Kasumi-1 (cell line): ENCODE data around the gene DNAJB11.

Experiments used
- DNase-seq, 2 experiments: peaks; one replicate each; lab custom pipeline; 2025; lab: John Stamatoyannopoulos, UW

DNAJB11 gene

DNA sequence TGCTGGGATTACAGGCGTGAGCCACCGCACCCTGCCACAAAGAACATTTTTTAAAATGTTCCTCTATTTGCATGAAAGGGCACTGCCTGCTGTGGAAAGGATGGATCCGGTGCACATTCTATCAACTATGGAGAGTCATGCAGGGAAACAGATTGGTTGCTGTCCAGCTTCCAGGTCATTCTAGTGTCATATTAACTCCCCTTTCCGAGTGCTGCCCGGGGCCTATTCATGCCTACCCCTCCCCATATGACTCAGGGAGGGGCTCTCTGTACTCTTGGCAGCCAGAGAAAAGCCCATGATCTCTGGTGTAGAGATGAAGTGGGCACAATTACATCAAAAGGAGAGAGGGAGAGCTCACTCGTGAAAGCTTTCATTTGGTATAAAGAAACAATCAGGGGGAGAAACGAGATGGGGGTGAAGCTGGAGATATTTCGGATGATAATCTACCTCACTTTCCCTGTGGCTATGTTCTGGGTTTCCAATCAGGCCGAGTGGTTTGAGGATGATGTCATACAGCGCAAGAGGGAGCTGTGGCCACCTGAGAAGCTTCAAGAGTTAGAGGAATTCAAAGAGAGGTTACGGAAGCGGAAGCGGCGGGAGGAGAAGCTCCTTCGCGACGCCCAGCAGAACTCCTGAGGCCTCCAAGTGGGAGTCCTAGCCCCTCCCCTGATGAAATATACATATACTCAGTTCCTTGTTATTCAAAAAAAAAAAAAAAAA lies 26.2 kb downstream of the DNAJB11 start:
- no peak for DNase-seq

DNA sequence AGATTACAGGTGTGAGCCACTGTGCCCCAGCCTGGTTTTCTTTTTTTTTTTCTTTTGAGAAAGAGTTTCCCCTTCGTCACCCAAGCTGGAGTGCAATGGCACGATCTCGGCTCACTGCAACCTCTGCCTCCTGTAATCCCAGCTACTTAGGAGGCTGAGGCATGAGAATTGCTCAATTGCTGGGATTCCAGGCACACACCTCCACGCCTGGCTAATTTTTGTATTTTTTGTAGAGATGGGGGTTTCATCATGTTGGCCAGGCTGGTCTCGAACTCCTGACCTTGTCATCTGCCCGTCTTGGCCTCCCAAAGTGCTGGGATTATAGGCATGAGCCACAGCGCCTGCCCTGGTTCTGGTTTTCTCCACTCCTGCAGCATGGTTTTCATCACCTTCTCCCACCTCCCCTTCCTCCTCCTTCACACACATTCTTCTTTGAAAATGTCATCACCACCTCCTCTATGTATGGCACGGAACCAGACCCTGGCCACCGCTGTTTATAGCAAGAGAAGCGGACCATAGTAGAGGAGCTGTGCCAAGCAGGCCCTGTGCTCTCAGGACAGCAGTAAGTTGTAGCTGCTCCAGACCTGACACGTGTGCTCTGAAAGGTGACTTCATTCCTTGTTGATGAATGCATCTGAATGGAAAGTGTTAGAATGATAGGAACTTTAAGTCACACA lies 27.7 kb downstream of the DNAJB11 start:
- no peak for DNase-seq

DNA sequence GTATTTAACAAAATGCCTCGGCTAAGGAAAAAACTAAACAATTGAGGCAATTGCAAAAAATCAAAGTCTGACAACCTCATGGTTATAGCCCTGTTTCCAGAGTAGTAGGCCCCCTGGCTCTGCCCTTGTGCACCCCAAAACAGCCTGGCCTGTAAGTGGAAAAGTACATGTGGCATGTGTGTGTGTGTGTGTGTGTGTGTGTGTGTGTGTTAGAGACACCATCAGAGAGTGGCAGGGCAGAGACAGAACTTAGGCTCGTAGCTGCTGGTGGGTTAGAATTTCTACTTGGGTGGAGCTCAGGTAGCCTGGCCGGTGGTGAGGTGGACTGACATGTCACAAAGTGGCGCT lies 28.2 kb downstream of the DNAJB11 start:
- DNase-seq, result no peak

DNA sequence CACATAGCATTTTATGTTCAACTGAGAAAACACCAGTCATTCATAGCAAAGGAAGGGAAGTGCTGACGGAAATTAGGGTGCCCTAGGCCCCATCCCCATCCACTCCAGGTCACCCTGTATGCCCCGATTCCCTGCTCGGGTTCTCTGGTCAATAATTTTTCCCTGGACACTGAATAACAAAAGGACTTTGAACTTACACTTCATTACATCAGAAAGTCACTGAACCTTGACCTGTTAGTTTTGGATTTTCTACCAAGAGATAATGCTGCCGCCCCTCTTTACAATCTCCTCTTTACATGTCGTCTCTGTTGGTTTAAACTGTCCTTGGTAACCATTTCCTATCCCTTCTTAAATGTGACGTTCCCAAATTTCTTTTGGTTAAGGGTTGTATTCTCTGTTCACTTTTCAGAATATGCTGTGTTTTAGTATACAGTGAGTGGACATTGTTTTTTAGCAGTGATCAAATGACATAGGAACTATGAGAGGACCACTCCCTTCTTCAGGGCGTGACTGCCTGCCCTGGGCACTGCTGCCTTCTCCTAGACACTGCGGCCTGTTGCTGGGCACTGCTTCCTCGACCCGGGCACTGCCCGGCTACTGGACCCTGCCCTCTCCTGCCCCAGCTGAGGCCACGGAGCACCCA lies 28.7 kb downstream of the DNAJB11 start:
- no peak for DNase-seq

DNA sequence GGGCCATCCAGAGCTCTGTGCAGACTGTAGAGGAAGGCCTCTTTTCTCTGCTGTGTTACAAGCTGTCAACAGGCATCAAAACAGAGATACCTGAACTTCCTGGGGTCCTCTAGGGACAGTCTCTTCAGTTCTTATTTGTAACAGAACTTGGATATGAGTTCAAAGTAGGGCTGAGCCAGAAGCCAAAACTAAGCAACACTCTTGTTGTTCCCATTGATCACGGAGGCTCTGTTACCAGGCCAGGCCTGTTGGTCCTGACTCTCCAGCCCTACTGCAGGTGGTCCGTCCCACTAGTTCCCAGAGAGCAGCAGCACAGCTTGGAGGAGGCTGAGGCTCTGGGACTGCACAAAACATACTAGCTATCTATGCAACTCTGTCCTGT lies 29.3 kb downstream of the DNAJB11 start:
- no peak for DNase-seq

DNA sequence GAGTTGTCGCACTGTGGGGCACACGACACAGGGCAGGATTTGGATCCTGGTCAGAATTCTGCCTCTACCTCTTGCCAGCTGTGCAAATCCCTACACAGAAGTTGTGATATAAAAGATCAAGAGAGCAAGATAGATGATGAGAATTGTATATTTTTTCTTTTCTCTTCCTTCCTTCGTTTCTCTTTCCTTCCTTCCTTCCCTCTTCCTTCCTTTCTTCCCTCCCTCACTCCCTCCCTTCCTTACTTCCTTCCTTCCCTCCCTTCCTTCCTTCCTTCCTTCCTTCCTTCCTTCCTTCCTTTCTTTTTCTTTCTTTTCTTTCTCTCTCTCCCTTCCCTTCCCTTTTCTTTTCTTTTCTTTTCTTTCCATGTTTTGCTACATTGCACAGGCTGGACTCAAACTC lies 30.4 kb downstream of the DNAJB11 start:
- no peak for DNase-seq

DNA sequence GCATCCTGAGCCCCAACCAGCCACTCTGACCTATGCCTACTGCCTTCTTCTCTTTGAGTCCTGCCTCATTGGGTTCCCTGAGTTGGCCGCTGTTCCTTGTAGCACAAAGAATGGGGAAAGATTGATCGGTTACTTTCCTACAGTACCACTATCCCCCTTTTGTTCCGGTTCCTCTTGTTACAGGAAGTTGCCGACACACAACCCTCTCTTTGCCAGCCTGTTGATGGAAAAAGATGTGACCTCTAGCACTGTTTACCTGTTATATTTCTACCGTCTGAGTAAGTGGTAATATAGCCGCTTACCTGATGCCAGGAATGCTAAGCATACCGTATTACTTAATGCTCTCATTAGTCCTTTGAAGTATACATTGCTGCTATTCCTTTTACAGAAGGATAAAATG lies 32.6 kb downstream of the DNAJB11 start:
- no peak for DNase-seq

DNA sequence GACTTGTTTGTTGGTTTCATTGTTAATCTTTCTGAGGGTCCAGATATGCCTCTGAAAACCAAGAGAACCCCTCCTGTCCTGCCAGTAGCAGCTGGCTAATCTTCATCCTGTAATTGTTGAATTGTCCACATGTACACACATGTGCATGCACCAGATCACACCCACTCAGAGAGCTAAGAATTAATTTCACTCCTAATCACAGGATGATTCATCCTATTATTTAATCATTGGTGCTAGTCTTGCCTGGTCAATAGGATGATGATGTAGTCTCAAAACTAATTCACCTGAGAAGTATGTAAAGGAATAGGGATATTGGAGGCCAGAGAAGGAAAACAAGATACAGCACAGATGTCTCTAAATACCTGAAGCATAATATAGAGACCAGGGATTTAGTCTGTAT lies 34.6 kb downstream of the DNAJB11 start:
- no peak for DNase-seq

DNA sequence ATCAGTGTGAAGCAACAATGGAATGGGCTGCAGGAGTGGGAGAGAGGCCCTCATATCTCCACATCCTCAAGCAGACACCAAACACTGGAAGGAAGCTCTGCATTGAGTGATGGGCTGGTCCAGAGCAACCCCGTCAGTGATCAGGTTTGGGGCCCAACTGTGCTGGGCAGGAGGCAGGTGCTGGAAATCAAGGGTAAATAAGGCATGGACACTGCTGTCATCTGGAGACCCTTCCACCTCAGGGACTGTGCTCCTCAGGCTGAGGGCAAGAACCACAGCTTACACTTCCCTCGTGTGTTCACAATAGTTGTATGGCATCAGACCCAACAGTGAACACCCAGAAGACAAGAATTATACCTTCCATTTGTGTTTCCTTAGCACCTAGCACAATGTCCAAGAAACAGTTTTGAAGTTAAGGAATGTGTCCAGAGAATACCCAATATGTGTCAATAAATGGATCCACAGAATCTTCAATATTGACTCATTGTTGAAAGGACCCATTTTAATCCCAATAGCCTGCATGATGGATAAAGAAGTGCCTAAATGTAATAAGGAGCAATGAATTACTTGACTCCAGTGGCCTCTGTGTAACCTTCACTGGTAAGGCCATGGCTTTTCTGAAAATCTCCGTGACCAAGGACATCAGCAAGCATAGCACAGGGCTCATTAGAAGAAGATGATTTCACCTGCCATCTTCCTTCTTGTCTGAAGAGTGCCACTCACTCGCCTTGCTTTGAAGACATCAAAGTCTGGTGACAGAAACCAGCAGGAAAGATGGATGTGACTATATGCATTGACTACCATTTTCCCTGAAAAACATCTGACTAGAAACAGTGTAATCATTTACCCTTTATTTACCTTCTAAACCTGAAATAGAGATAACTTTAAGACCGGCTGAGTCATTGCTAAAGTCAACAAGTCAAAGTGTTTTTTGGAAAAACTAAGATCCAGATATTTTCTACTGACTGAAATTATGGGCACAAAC lies 35.3 kb downstream of the DNAJB11 start:
- no peak for DNase-seq

DNA sequence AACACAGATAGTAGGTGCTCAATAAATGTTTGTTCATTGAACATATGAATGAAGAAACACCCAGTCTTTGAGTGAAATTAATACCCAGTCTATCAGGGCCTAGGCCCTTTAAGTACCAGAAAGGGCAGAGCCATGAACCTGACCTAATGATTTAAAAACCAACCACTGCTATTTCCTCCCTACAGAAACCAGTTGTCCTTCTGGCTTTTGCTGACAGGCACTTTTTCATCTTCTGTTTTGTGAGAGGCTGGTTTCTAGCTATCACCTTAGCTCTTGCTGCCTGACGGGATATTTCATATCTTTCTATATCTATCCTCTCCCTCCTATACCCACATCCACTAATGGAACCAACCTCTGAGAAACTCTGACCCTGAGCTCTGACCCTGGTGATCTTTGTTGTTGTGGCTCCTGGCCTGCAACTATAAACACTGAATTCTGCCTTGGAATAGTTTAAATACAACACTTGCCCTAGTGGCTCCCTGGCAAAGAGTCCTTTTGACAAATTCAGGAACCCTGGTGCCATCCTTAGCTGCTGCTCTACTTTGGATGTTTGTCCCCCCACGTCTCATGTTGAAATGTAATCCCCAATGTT lies 38.2 kb downstream of the DNAJB11 start:
- no peak for DNase-seq

DNA sequence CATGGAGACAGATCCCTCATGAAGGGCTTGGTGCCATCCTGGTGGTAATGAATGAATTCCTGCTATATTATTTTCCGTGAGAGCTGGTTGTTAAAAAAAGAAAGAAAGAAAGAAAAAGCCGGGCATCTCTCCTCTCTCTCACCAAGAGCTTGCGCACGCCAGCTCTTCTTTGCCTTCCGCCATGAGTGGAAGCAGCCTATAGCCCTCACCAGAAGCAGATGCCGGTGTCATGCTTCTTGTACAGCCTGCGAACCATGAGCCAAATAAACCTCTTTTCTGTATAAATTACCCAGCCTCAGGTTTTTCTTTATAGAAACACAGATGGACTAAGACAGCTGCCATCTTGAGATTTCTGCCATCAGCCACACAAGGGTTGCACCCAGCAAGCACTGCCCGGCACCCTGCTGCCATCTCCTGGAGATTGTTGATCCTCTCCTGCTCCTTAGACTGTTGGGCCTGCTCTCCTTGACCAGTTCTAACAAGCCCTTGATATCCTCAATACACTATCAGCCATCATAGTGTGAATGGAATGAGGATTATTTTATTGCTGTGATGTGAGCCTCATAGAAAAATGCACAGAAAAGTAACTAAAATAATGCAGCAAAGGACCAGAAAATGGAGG lies 38.8 kb downstream of the DNAJB11 start:
- no peak for DNase-seq

DNA sequence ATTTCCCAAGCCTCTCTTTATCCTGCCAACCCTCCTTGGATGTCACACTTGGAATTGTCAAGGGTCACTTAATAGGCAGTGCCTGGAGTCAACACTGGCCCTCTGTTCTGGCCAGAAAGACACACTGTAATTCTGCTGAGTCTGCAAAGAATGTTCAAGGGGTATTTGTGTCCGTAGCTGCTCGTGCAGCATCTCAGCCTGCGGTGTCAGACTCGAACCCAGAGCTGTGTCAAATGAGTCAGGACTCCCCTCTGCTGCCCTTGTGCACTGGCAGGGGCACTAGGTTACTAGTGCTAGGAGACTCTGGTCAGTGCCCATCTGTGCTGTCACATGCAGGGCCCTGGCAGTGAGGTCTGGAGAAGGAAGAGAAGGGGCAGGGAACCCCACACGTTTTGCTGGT lies 41.5 kb downstream of the DNAJB11 start:
- DNase-seq, result no peak

DNA sequence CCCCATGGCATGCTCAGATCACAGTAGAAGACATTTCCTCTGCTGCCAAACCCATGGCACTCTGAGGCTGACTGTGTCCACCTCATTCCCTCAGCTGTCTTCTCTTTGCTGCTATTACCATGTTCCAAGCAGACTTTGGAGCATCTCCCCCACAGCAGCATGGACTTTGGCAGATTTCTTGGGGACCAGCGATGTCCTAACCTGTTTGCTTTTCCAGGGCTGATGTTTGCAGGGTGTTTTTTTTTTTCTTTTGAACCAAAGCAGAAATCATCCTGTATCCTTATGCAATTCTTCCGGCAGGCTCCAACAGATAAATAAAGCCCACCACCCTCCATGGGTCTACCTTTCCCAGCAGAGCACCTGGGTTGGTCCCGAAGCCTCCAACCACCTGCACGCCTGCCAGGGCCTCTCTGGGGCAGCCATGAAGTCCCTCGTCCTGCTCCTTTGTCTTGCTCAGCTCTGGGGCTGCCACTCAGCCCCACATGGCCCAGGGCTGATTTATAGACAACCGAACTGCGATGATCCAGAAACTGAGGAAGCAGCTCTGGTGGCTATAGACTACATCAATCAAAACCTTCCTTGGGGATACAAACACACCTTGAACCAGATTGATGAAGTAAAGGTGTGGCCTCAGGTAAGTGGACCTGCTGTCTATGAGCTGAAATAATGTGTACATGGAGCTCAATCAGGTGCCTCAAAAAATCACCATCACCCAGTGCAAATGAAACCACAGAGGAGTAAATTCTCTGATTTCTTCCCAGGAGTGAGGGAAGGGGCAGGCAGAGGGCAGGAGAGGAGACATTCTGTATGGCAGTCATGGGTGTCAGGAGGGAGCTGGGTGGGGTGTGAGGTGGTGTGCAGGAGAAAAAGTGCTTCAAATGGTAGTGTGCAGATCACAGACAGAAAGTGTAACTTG lies 42.5 kb downstream of the DNAJB11 start, which contains the start of gene AHSG:
Gene AHSG (plus strand): TSS at position 340 of the 916 bp plus-strand sequence. CDS start 82 bp downstream, at position 422.
- no peak for DNase-seq

DNA sequence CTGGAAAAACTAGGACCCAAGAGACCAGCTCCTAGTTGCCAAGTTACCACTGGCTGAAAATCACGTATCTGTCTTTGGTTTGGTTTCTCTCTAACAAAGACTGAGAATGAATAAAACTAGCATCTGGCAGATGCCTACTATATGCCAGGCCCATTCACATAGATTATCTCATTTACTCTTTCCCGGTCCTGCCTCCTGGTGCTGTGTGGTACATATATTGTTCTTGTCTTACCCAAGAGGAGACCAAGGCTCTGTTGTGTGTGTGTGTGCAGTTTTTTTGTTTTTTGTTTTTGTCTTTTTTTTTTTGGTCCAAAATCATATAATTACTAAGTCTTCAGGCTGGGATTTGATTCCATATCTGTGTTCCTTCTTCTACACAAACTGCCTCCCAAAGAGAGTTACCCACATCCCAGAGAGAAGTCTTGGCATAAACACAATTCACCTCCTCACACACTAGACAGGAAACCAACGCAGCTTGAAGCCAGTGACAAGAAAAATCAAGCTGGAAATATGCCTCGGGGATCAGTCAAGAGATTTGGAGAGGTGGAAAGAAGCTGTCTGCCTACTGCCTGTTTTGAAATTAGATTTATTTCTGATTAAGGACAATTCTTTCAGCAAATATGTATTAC lies 43.2 kb downstream of the DNAJB11 start:
- no peak for DNase-seq

DNA sequence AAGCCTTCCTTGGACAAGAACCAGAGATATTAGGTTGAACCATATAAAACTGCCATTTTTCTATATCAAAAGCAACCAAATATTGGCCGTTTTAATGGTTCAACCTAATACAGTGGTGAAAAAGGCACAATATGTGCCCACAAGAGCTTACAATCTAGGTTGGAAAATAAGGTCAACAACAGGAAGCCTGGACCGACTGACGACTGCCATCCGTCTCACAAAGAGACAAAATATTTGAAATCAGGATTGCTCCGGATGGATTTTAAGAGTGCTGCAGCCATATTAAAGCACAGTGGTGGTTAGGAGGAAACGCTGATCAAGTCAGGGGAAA lies 43.7 kb downstream of the DNAJB11 start:
- no peak for DNase-seq

DNA sequence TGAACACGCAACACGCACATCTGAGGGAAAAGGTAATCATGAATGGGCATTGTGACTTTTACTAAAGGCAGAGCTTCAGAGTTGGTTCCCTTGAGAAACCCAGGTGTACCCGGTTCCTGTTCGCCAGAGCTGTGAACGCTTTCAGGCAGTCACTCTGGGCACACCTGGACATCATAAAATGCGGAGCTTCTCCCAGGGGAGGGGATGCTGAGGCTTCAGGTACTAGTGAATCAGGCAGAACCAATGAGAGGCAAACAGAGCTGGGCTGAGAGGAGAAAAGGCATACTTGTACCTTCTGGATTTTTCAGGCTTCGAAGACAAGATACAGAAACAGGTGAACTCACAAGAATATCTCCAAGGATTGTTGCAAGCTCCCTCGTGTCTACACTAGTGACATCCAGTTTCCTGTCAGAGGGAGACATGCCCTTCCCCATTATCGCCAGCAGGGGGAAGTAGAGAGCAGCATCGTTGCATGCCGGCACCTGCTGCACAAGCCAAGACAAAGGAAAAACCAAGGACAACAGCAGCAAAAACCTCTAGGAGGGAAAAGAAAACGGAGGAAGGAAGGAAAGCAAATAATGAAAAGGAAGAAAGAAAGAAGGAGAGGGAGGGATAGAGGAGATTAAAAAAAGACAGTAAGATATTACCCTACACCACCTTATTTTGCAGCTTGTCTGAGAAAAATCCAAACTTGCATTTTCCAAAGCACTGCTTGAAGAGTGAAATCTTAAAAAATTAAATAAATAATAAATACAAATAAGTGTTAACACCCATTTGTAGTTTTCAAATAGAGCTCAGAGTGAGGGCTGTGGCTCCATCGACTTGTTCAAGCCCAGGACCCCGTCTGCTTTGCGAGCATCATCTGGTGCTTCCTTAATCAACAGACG lies 44.3 kb downstream of the DNAJB11 start:
- peak; percentile 75 to 81 for DNase-seq

DNA sequence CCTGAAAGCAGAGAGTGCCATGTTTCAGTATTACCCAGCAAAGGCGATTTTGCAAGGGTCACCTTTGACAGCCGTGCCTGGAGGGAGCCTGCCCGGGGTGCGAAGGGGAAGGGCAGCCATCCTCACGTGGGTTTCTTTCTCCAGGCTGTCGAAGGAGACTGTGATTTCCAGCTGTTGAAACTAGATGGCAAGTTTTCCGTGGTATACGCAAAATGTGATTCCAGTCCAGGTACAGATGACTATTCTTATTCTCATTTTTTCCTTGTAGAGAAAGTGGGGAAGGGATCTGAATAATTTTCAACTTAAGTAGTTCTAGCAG lies 45.7 kb downstream of the DNAJB11 start:
- no peak for DNase-seq

DNA sequence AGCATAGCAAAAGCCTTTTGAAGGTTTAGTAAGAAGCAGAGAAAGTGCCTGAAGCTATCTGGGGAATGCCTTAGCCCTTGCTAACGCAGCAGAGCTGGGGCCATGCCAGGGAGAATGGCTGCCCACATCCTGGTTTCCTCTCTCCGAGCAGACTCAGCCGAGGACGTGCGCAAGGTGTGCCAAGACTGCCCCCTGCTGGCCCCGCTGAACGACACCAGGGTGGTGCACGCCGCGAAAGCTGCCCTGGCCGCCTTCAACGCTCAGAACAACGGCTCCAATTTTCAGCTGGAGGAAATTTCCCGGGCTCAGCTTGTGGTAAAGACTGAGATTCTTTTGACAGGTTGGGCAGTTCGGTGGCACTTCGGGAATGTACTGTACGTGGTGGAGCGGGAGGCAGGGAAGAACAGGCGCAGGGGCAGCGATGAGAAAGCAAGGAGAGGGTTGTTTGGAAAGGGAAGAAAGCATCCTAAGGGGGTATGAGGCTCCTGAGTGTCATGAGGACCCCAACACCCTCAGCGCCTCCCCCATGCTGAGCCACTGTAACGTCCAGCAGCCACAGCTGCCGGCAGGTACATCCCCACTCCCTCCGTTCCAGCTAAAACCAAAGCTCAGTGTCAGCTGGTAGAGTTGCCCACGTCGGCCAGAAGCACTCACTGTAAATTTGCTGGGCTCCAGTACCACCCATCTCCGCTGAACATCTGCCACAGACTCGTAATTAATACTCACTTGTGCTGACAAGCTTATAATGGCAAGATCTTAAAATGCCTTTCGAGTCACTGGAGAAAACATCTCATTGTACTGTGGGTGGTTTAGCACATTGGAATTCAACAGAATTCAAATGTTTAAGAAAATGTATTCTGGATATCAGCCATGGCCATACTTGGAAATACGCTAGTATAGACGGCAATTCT lies 46.8 kb downstream of the DNAJB11 start:
- DNase-seq, result peak; percentile 88 to 89
